Measurements from ENCODE around the gene SNED1.

Gene SNED1

GRCh38 chr2:240959214-240959940 lies 39.0 kb upstream of the SNED1 start:
- Histone ChIP-seq H3K79me2 (ENCODE audit: control insufficient read depth, low read length) (no peaks in the 10 kb centered on the region), H3K27ac (ENCODE audit: low read depth, low read length) (no peak overlapping the region), H3K4me2 (ENCODE audit: low read length) (no peak overlapping the region), H4K20me1 (ENCODE audit: control insufficient read depth, insufficient read depth, low read depth, low read length) (no peaks in the 10 kb centered on the region), H3K4me1 (ENCODE audit: control insufficient read depth, low read length) (no peaks in the 10 kb centered on the region), H3F3A (ENCODE audit: control insufficient read depth, insufficient read depth) (no peaks in the 10 kb centered on the region), H3K36me3 (ENCODE audit: control insufficient read depth, low read length) (no peaks in the 10 kb centered on the region), H3K9me3 (ENCODE audit: control insufficient read depth, insufficient read depth, low read length) (no peaks in the 10 kb centered on the region), H3K9me2 (replicated peaks; ENCODE audit: control insufficient read depth, low read length) (no peaks in the 10 kb centered on the region), H3K27me3 (ENCODE audit: control insufficient read depth, low read length) (no peaks in the 10 kb centered on the region), H3K4me3 (ENCODE audit: low read length) (no peak overlapping the region)
- TF ChIP-seq CTCF (IDR thresholded peaks at IDR 0.05; ENCODE audit: low read depth, low read length, poor library complexity, severe bottlenecking) (no peak), EZH2phosphoT487 (IDR thresholded peaks at IDR 0.05; ENCODE audit: borderline replicate concordance, low read length) (no peak)

DNA sequence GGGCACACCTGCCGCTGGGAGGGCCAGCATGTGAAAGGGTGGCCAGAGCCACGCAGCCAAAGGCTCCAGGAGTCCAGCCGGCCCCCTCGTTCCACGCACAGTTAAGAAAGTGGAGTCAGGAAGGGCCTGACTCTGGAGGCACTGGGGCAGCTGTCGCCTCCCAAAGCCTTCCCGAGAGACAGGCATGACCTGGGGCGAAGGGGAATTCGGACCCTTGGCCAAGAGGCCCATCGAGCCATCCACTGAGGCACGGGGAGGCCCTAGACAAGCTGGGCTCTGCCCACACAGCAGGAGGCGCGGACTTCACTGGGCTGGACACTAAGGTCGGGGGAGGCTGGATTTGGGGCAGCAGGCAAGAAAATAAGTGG lies 38.5 kb upstream of the SNED1 start:
- H3K4me1 ChIP-seq (ENCODE audit: control insufficient read depth, low read length), result no peaks in the 10 kb centered on the region
- H3K4me3 ChIP-seq (ENCODE audit: low read length), result no peak overlapping the region
- H3K4me2 ChIP-seq (ENCODE audit: low read length), result no peak overlapping the region
- H3K27me3 ChIP-seq (ENCODE audit: control insufficient read depth, low read length), result no peaks in the 10 kb centered on the region
- H3F3A ChIP-seq (ENCODE audit: control insufficient read depth, insufficient read depth), result no peaks in the 10 kb centered on the region
- H3K27ac ChIP-seq (ENCODE audit: low read depth, low read length), result no peak overlapping the region
- H4K20me1 ChIP-seq (ENCODE audit: control insufficient read depth, insufficient read depth, low read depth, low read length), result no peaks in the 10 kb centered on the region
- no peaks in the 10 kb centered on the region for H3K79me2 ChIP-seq (ENCODE audit: control insufficient read depth, low read length)
- no peak for TF ChIP-seq CTCF (IDR thresholded peaks at IDR 0.05; ENCODE audit: low read depth, low read length, poor library complexity, severe bottlenecking)
- TF ChIP-seq EZH2phosphoT487 (IDR thresholded peaks at IDR 0.05; ENCODE audit: borderline replicate concordance, low read length), result no peak
- H3K36me3 ChIP-seq (ENCODE audit: control insufficient read depth, low read length), result no peaks in the 10 kb centered on the region
- no peaks in the 10 kb centered on the region for H3K9me2 ChIP-seq (replicated peaks; ENCODE audit: control insufficient read depth, low read length)
- no peaks in the 10 kb centered on the region for H3K9me3 ChIP-seq (ENCODE audit: control insufficient read depth, insufficient read depth, low read length)

DNA sequence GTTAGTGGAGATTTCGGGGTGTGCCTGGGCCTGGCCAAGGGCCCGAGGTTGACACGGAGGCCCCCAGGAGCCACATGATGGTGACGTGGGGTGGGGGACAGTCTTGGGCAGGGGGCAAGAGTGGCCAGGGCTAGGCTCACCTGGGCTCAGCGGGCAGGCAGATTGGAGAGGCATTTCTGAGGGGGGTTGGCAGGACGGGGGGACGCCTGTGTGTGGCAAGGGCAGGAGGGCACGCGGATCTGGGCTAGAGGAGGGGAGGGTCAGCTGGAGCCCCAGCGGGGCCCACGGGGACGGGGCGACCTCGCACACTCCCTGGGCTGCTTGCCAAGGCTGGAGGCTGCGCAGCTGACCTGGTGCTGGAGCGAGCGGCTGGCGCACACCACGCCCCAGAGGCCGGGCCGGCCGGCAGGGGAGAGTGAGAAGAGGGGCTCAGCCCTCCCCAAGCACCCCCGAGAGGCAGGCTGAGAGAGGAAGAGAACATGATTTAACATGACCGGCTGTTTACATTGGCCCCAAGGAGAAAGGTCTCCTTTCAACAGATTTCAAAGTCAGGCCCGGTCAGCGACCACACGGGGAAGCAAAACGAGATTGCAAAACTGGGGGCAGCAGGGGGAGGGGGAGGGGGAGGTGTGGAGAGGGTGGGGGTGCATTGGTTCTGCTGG lies 38.0 kb upstream of the SNED1 start:
- Histone ChIP-seq H3K36me3 (ENCODE audit: control insufficient read depth, low read length) (no peaks in the 10 kb centered on the region), H3K27ac (ENCODE audit: low read depth, low read length) (no peak overlapping the region), H3K4me3 (ENCODE audit: low read length) (no peak overlapping the region), H3K79me2 (ENCODE audit: control insufficient read depth, low read length) (no peaks in the 10 kb centered on the region), H3K4me1 (ENCODE audit: control insufficient read depth, low read length) (no peaks in the 10 kb centered on the region), H3F3A (ENCODE audit: control insufficient read depth, insufficient read depth) (no peaks in the 10 kb centered on the region), H3K9me2 (replicated peaks; ENCODE audit: control insufficient read depth, low read length) (no peaks in the 10 kb centered on the region), H3K27me3 (ENCODE audit: control insufficient read depth, low read length) (no peaks in the 10 kb centered on the region), H3K4me2 (ENCODE audit: low read length) (no peak overlapping the region), H4K20me1 (ENCODE audit: control insufficient read depth, insufficient read depth, low read depth, low read length) (no peaks in the 10 kb centered on the region), H3K9me3 (ENCODE audit: control insufficient read depth, insufficient read depth, low read length) (no peaks in the 10 kb centered on the region)
- TF ChIP-seq CTCF (IDR thresholded peaks at IDR 0.05; ENCODE audit: low read depth, low read length, poor library complexity, severe bottlenecking) (no peak), EZH2phosphoT487 (IDR thresholded peaks at IDR 0.05; ENCODE audit: borderline replicate concordance, low read length) (no peak)

Measured in DOHH2 (cell line).